Measurements from ENCODE around the gene SLC25A23.
"Not testable (repeated sequence)": the region's sequence is repeated elsewhere in the genome, so short reads cannot be mapped to it uniquely, and the experiment has no call there.

The SLC25A23 gene

DNA sequence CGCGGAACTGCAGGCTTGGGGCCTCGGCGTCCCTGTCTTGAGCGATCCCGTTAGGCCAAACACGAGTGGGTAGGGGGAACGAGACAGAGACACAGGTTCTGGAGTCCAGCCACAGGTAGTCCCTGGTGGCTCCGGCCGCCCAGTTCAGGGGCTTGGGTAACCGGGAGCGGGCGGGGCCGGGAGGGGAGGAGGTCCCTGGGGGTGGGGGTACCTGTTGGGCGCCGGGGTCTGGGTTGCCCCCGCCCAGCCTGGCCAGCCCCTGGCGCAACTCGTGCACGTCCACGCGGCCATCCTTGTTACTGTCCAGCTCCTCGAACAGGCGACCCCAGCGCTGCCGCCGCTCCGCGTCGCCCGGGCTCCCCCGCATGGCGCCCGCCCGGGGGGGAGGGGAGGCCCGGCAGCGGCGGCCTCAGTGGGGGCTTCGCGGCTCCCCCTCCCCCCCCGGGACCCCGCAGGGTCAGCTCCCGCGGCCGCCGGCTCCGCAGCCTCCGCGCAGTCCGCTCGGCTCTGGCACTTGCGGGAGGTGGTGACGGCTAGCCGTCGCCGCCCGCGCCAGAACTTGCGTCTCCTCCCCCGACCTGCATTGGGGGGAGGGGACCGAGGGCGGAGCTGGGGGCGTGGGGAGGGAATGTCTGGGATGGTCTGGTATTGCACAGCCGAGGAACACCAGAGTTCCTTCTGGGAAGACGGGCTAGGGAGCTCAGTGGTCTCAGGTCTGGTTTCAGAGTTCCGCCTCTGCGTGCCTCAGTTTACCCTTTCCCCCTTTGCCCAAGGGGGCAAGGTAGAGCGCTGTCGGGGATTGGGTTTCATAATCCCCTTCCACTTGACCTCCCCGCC is at the start of gene SLC25A23:
SLC25A23 (minus strand) TSS at position 531 of the 837 bp plus-strand sequence; CDS start at position 367, 164 bp downstream.
- DNase-seq (ENCODE audit: low read depth) = peak; percentile 76

DNA sequence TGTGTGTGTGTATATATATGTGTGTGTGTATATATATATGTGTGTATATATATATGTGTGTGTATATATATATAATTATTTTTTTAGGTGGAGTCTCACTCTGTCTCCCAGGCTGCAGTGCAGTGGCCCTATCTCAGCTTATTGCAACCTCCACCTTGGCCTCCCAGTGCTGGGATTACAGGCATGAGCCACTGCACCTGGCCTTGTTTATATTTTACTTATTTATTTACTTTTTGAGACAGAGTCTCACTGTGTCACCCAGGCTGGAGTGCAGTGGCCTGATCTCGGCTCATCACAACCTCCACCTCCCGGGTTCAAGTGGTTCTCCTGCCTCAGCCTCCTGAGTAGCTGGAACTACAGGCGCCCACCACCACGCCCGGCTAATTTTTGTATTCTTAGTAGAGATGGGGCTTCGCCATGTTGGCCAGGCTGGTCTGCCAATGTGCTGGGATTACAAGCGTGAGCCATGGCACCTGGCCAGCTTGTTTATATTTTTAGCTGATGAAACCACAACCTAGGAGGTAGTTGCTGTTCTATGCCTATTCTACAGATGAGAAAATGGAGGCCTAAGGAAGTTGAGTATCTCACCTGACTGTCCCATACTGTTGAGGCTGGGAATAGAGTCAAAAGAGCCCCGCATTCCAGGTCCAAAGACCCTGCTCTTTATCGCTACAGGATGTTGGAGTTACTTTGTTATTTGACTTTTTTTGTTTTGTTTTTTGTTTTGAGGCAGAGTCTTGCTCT is 48.6 kb upstream of the SLC25A23 start:
- not testable (repeated sequence) for DNase-seq (ENCODE audit: low read depth)

DNA sequence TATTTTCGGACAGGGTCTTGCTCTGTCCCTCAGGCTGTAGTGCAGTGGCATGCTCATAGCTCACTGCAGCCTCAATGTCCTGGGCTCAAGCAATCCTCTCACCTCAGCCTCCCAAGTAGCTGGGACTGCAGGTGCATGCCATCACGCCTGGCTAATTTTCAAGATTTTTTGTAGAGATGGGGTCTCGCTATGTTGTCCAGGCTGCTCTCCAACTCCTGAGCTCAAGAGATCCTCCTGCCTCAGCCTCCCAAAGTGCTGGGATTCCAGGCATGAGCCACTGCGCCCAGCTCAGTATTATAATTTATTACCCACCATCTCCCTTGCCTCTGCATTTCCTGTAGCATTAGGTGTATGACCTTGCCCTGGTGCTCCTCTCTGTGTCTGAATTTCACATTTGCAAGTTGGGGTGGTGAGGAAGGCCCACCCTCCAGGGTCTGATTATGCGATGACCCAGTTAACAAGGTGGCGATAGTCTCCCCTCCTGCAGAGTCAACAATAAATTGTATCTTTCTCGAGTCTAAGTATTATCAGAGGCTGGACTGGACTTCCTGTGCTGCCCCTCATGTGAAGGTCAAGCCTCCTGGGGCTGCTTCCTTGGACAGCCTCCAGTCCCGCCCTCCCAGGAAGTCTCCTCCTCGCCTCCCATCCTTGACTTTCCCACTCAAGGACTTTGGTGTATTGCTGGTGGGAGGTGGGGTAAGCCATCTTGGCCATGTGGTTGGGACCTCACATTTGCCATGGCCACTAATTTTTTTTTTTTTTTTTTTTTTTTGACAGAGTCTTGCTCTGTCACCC is 44.0 kb upstream of the SLC25A23 start:
- DNase-seq (ENCODE audit: low read depth) = no peak

DNA sequence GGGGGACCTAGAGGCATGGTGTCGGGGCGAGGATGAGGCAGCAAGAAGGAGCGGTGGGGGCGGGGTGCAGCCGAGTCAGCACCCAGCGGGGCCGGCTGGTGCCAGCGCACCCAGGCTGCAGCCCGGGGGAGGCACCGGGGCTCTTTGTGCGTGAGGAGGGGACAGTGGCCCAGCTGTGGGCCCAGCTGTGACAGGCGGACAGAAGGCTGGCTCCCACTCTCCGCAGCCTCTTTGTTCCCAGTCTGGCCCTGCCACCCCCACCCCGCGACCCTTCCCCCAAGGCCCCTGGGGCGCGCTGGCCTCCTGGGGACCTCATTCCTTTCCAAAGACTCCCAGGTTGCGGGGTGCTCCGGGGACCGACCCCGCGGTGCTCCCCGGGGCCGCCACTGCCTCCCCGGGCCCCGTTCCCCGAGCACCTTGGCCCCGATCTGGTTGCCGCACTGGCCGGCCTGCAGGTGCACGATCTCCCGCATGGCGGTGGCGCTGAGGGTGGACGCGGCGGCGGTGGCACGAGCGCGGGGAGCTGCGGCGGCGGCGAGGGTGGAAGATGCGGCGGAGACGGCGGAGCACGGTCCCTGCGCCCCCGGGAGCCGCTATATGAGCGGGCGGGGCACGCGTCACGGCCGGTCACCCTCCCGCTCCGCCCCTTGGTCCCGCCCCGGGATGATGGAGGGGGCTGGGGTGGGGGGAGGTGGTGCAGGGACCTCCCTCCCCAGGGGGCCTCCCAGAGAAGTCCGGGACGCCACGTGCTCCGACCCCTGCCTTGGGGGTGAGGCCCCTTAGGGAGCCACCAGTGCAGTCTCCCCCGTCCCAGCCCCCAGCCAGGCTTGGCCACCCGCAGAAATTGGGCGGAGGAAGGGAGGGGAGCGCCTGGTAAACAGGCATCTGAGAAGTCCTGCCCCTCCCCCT is 42.4 kb upstream of the SLC25A23 start, which contains the start of gene TUBB4A:
TUBB4A (minus strand) TSS at position 570 of the 909 bp plus-strand sequence; CDS start at position 473, 97 bp downstream.
- no peak for DNase-seq (ENCODE audit: low read depth)

DNA sequence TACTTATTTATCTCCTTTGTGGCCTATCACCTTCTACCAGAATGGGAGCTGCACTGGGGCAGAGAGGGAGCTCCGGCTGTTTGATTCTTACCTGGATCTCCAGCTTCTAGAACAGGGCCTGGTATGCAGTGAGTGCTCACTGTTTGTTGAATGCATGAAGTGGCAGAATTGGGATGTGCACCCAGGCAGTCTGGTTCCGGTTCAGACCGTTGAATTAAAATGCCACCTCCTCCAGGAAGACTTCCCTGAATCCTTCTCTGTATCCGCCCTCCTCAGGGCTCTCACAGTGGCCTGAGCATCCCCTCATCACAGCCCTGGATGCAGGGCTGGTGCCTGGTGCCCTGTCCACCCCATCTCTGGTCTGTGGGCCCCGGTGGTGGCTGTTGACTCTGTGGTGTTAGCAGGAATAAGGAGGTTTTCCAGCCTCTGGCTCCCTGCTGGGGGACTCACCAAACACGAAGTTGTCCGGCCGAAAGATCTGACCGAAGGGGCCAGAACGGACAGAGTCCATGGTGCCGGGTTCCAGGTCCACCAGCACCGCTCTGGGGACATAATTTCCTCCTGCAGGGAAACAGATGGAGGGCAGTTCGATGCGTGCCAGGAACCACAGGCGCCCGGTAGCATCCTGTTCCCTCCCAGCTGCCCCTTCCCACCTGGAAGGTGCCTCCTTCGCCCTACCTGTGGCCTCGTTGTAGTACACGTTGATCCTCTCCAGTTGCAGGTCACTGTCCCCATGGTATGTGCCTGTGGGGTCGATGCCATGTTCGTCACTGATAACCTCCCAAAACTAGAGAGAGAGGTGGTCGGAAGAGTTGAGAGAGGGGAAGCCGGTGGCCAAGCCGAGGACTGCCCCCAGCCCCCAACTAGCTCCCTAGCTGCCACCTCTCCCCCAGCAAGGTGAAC is 41.5 kb upstream of the SLC25A23 start:
- no peak for DNase-seq (ENCODE audit: low read depth)

DNA sequence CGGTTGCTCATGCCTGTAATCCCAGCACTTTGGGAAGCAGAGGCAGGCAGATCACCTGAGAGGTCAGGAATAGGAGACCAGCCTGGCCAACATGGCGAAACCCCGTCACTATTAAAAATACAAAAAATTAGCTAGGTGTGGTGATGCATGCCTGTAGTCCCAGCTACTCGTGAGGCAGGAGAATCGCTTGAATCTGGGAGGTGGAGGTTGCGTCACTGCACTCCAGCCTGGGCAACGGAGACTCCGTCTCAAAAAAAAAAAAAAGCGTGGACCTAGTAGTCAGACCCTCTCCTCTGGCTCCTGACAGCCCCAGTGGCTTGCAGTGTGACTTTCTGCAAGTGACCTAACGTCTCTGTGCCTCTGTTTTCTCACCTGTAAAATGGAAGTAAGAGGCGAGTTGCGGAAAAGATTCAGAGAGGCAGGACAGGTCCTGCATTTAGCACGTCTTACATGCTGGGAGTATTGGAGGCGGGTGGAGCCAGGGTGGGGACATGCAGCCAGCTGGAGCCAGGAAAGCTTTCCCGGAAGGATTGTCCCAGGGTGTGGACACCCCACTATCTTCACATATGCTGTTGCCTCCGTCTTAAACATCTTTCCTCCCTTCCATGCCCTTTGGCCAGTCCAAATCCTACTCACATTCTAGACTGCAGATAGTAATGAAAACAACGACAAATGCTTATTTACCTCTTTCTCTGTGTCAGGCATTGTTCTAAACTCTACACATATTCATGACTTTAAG is 39.6 kb upstream of the SLC25A23 start:
- DNase-seq (ENCODE audit: low read depth) = no peak

DNA sequence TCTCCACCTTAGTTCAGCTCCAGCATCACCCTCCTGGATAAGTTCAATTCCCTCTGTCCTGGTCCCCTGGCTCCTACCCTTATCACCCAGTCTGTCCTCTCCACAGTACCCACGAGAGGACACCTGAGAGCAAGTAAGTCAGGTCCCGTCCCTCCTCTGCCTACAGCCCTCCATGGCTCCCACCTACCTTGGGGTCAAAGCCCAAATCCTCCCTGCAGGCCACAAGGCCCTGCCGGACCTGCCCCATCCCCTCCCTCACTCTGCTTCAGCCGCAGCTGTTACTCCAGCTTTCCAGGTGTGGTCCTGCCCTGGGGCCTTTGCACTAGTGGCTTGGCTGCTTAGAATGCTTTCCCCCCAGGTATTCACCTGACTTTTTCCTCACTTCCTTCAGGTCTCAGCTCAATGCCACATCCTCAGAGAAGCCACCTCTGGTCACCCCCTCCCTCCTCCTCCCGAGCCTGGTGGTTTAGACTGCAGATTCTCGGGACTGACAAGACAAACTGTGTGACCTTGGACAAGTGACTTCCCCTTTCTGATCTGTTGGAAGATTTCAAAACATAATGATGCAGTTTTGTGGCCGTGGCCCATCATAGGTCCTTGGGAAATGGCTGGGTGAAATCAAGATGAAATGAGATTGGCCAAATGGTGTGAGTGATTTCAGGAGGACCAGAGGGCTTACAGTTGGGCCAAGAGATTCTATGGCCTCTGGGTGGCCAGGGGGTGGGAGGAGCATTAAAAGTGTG is 38.9 kb upstream of the SLC25A23 start:
- no peak for DNase-seq (ENCODE audit: low read depth)

DNA sequence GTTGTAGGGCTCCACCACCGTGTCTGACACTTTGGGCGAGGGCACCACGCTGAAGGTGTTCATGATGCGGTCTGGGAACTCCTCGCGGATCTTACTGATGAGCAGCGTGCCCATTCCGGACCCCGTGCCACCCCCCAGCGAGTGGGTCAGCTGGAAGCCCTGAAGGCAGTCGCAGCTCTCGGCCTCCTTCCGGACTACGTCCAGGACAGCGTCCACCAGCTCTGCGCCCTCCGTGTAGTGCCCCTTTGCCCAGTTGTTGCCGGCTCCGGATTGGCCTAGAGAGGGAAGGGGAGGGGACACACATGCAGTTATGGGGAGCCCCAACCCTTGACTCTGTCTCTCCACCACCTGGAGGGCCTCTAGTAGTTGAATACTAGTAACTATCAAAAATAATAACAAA is 36.4 kb upstream of the SLC25A23 start:
- DNase-seq (ENCODE audit: low read depth) = no peak

DNA sequence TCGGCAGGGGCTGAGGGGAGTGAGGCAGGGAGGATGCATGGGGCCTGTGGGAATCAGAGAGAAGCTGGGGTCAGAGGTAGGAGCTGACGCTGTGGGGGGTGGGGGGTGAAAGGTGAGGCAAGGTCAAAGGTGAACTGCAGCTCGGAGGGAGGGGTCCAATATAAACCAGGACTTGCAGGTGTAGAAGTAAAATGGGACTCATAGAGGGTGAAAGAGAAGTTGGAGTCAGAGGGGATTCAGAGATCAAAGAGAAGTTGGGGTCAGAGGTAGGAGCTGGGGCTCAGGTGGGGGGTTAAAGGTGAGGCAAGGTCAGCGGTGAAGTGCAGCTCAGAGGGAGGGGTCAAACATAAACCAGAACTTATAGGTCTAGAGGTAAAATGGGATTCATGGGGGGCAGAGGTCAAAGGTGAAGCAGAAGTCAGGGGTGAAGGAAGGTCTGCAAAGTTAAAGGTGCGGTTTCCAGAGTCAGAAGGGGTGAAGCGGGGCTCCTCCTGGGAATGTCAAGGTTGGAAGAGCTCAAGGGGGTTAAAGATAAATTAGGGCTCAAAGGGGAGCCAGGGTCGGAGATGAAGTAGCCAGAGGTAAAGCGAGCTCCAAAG is 34.9 kb upstream of the SLC25A23 start:
- no peak for DNase-seq (ENCODE audit: low read depth)

DNA sequence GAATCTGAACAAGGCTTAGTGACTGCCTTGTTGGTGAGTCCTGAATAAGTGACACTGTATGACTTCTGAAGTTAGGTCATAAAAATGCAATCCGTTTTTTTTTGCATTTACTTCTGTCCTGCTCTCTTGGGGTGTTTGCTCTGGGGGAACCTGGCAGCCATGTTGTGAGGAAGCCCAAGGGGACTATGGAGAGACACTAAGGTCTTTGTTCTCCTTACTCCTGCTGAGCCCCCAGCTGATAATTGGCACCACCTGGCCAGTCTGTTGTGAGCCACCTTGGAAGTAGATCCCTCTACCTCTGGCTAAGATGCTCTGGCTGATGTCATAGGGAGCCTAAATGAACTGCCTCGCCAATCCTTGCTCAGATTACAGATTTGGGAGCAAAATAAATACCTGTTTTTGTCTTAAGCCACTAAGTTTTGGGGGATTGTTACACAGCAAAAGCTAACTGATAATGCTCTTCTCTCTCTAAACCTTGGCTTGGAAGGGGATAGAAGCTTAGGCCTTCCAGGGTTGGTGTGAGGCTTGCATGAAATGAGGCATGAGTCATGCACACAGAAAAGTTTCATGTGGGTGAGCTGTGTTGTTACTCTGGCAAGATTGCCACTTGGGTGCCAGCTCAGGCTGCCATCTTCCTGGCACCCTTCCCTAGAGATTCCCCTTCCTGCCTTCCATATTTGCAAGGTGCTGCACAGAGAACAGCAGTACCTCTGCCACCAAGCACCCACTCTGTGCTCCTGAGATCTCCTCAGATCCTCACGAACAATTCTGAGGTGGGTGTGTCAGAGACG is 32.4 kb upstream of the SLC25A23 start:
- DNase-seq (ENCODE audit: low read depth) = no peak

DNA sequence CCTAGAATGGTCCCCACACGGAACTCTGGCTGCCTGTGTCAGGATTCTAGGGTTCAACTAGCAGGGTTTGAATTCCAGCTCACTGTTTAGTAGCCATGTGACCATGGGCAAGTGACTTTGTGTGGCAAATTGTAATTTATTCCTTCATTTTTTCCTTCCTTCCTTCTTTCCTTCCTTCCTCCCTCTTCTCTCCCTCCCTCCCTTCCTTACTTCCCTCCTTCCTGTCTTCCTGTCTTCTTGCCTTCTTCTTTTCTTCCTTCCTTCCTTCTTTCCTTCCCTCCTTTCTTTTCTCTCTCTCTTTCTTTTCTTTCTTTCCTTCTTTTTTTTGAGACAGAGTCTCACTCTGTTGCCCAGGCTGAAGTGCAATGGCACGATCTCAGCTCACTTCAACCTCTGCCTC is 30.5 kb upstream of the SLC25A23 start:
- no peak for DNase-seq (ENCODE audit: low read depth)

DNA sequence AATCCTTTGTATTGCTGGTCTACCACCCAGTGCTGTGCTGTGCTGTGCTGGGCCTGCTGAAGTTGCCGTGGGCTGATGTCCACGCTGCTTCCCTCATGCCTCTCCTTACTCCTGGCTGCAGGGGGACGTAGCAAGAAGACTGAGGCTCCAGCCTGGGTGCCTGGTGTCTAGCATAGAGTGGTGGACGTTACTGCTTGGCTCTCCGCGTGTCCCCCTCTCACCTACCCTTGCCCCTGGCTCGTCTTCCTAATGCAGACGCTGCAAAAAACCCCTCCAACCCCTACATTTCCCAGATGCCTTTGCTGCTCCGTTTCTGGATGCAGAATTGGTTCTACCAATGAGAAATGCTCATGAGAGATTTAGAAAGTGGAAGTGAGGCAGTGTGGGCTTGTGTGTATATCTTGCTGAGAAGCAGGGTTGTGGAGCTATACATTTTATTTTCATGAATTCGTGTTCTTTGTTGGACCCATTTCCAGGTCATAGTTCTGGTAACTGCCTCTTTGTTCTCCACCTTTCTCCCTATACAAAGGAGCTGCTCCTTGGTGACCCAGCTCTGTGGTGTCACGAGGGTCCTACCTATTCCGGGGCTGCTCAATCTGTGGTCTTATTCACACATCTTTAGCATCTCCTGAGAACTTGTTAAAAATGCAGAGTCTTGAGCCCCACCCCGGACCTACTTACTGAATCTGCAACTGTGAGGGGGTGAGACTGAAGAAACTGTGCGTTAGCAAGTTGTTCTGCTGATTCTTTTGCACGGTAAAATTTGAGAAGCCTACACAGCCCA is 29.9 kb upstream of the SLC25A23 start:
- DNase-seq (ENCODE audit: low read depth) = no peak

DNA sequence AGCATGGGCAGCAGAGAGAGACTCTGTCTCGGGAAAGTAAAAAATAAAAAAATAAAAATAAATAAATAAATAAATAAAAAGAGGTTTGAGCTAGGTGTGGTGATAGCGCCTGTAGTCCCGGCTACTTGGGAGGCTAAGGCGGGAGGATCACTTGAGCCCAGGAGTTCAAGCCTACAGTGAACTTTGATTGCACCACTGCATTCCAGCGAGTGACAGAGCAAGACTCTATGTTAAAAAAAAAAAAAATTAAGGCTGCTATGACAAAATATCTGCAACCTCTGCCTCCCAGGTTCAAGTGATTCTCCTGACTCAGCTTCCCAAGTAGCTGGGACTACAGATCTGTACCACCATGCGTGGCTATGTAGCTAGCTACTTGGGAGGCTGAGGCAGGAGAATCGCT is 25.2 kb upstream of the SLC25A23 start:
- no peak for DNase-seq (ENCODE audit: low read depth)

DNA sequence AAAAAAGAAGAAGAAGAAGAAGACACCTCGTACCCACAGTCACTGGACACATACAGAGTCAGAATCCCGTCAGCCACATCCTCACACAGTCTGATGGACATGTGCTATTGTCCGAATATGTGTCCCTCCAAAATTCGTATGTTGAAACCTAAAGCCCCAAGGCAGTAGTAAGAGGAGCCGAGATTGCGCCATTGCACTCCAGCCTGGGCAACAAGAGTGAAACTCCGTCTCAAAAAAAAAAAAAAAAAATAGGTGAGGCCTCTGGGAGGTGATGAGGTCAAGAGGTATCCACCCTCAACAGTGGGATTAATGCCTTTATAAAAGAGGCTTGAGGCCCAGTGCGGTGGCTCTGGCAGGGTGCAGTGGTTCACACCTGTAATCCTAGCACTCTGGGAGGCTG is 24.6 kb upstream of the SLC25A23 start:
- no peak for DNase-seq (ENCODE audit: low read depth)

DNA sequence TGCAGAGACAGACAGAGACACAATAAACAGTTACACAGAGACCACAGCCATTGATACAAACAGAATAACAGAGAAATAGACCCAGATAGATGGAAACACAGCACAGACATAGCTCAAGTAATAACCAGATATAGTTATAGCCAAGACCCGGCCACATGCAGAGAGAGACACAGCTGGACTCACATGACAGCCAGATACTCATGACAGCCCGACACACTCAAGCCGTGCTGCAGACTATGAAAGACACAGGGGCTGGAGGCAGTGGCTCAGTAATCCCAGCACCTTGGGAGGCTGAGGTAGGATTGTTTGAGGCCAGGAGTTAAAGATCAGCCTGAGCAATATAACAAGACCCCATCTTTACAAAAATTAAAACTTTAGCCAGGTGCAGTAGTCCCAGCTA is 23.6 kb upstream of the SLC25A23 start:
- no peak for DNase-seq (ENCODE audit: low read depth)

DNA sequence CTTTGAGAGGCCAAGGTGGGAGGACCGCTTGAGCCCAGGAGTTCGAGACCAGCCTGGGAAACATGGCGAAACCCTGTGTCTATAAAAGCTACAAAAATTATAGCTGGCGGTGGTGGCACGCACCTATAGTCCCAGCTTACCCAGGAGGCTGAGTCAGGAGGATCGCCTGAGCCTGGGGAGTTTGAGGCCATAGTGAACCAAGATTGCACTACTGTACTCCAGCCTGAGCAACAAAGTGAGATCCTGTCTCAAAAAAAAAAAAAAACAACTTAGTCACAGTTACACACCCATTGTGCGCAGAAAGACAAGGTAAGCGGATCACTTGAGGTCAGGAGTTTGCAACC is 22.7 kb upstream of the SLC25A23 start:
- DNase-seq (ENCODE audit: low read depth) = no peak
